NB4 (cell line): ENCODE results near the gene TMEM184A.

Experiments
- CTCF ChIP-seq: IDR thresholded peaks from one replicate; pipeline ENCODE4 v1.5.1; 2012; ENCODE audit warnings: low read depth, low read length
- MAX ChIP-seq: IDR thresholded peaks from 2 replicates; pipeline ENCODE4 v1.6.1; 2011; ENCODE audit warnings: low read depth, low read length
- MYC ChIP-seq: IDR thresholded peaks from 2 replicates; pipeline ENCODE4 v1.6.1; 2011; ENCODE audit warnings: low read depth, low read length
- POLR2A ChIP-seq: IDR thresholded peaks from 2 replicates; pipeline ENCODE4 v1.6.1; 2011; ENCODE audit warnings: mild to moderate bottlenecking; ENCODE audit not compliant: insufficient read length; ENCODE audit errors: extremely low read depth

- TF ChIP-seq POLR2A: no peak
- no peak for TF ChIP-seq CTCF
- TF ChIP-seq MAX: no peak; the same call in 1 of the 2 replicates
- peak; percentile 43; the same call in 1 of the 2 replicates for TF ChIP-seq MYC
These were observed 24.6 kb downstream of the TMEM184A start for GRCh38 chr7:1531263-1531978.
